ENCODE measurements around the gene SORBS1. TPM values are rescaled to one million over a fixed set of nuclear protein-coding genes. Genes with fewer than 3 reads are reported as not detected.

SORBS1 gene
- total RNA-seq, 1 experiment from 2014 or later, result 0.56 TPM

GRCh38 chr10:95265572-95265971 is 295.6 kb downstream of the SORBS1 start:
- H3K36me3 ChIP-seq (ENCODE audit: insufficient read depth, low read length, poor library complexity, severe bottlenecking), result no peaks in the 10 kb centered on the region
- no peak for DNase-seq (ENCODE audit: low spot score)
- no TSS peak for BruUV-seq (replicated peaks)
- no peak overlapping the region for H3K27ac ChIP-seq (ENCODE audit: low read depth, low read length, poor library complexity, severe bottlenecking)
- TF ChIP-seq CTCF (conservative IDR thresholded peaks at IDR 0.05; ENCODE audit: low read depth, low read length) (no peak), EZH2 (IDR thresholded peaks at IDR 0.05; ENCODE audit: borderline replicate concordance, low read depth, low read length, poor library complexity, severe bottlenecking) (no peak)
- no peak overlapping the region for H3K4me3 ChIP-seq (ENCODE audit: low read depth, low read length, poor library complexity, severe bottlenecking)
- intact Hi-C loops (cut with micrococcal nuclease; ENCODE audit: unreplicated experiment), result no loop called here
- ChIA-PET CTCF (no interaction called here), POLR2A (ENCODE audit: low non-redundant PET) (no interaction called here)
- H3K9me3 ChIP-seq (ENCODE audit: low read depth, low read length, poor library complexity, severe bottlenecking), result no peaks in the 10 kb centered on the region
- no peaks in the 10 kb centered on the region for H3K4me1 ChIP-seq (ENCODE audit: insufficient read depth, low read length, poor library complexity, severe bottlenecking)
- peaks cover 4% of the 10 kb centered on the region for H3K27me3 ChIP-seq (replicated peaks; ENCODE audit: insufficient read depth, low read depth, low read length, poor library complexity)

- POLR2A ChIA-PET (ENCODE audit: low non-redundant PET), result interaction anchor here (0.6 kb wide), 1 partner anchor 101 kb away, joined by 8 read pairs; no protein-coding TSS in a partner anchor
- TF ChIP-seq EZH2 (IDR thresholded peaks at IDR 0.05; ENCODE audit: borderline replicate concordance, low read depth, low read length, poor library complexity, severe bottlenecking) (no peak), CTCF (conservative IDR thresholded peaks at IDR 0.05; ENCODE audit: low read depth, low read length) (no peak)
These were observed 296.7 kb downstream of the SORBS1 start for GRCh38 chr10:95264227-95265051.

GRCh38 chr10:95263864-95264226 is 297.3 kb downstream of the SORBS1 start:
- Histone ChIP-seq H3K27ac (ENCODE audit: low read depth, low read length, poor library complexity, severe bottlenecking) (no peak overlapping the region), H3K36me3 (ENCODE audit: insufficient read depth, low read length, poor library complexity, severe bottlenecking) (no peaks in the 10 kb centered on the region), H3K4me3 (ENCODE audit: low read depth, low read length, poor library complexity, severe bottlenecking) (no peak overlapping the region), H3K4me1 (ENCODE audit: insufficient read depth, low read length, poor library complexity, severe bottlenecking) (no peaks in the 10 kb centered on the region), H3K9me3 (ENCODE audit: low read depth, low read length, poor library complexity, severe bottlenecking) (no peaks in the 10 kb centered on the region), H3K27me3 (replicated peaks; ENCODE audit: insufficient read depth, low read depth, low read length, poor library complexity) (peaks cover 4% of the 10 kb centered on the region)
- ChIA-PET POLR2A (ENCODE audit: low non-redundant PET) (no interaction called here), CTCF (no interaction called here)
- intact Hi-C loops (cut with micrococcal nuclease; ENCODE audit: unreplicated experiment), result no loop called here
- no TSS peak for BruUV-seq (replicated peaks)
- TF ChIP-seq EZH2 (IDR thresholded peaks at IDR 0.05; ENCODE audit: borderline replicate concordance, low read depth, low read length, poor library complexity, severe bottlenecking) (no peak), CTCF (conservative IDR thresholded peaks at IDR 0.05; ENCODE audit: low read depth, low read length) (no peak)
- no peak for DNase-seq (ENCODE audit: low spot score)

More at GRCh38 chr10:95264227-95265051, 296.7 kb downstream of the SORBS1 start:
- H3K9me3 ChIP-seq (ENCODE audit: low read depth, low read length, poor library complexity, severe bottlenecking), result no peaks in the 10 kb centered on the region
- H3K27ac ChIP-seq (ENCODE audit: low read depth, low read length, poor library complexity, severe bottlenecking), result no peak overlapping the region
- H3K27me3 ChIP-seq (replicated peaks; ENCODE audit: insufficient read depth, low read depth, low read length, poor library complexity), result peaks cover 4% of the 10 kb centered on the region
- no peak for DNase-seq (ENCODE audit: low spot score)
- no peaks in the 10 kb centered on the region for H3K4me1 ChIP-seq (ENCODE audit: insufficient read depth, low read length, poor library complexity, severe bottlenecking)
- no peak overlapping the region for H3K4me3 ChIP-seq (ENCODE audit: low read depth, low read length, poor library complexity, severe bottlenecking)
- CTCF ChIA-PET, result interaction anchor here (0.6 kb wide), 1 partner anchor 19 kb away, joined by 6 read pairs; no protein-coding TSS in a partner anchor
- intact Hi-C loops (cut with micrococcal nuclease; ENCODE audit: unreplicated experiment), result no loop called here
- no peaks in the 10 kb centered on the region for H3K36me3 ChIP-seq (ENCODE audit: insufficient read depth, low read length, poor library complexity, severe bottlenecking)
- BruUV-seq (replicated peaks), result no TSS peak

Data from A673 (cell line).